ENCODE measurements around the gene TRERF1.

TRERF1 gene

GRCh38 chr6:42268016-42268834 is 183.5 kb downstream of the TRERF1 start:
- no peak for DNase-seq

- DNase-seq, result no peak
Measured at GRCh38 chr6:42266538-42266937, 185.2 kb downstream of the TRERF1 start.

- no peak for DNase-seq
Measured at GRCh38 chr6:42264852-42265390, 186.8 kb downstream of the TRERF1 start.

- DNase-seq, result no peak
Measured at GRCh38 chr6:42264162-42264851, 187.4 kb downstream of the TRERF1 start.

- DNase-seq, result no peak
Measured at GRCh38 chr6:42263165-42263728, 188.5 kb downstream of the TRERF1 start.

- peak; percentile 37 for DNase-seq
Measured at GRCh38 chr6:42260972-42261371, 190.8 kb downstream of the TRERF1 start.

GRCh38 chr6:42260396-42260888 is 191.3 kb downstream of the TRERF1 start:
- DNase-seq, result no peak

- no peak for DNase-seq
Measured at GRCh38 chr6:42259841-42260395, 191.8 kb downstream of the TRERF1 start.

- no peak for DNase-seq
Measured at GRCh38 chr6:42259286-42259685, 192.4 kb downstream of the TRERF1 start.

- no peak for DNase-seq
Measured at GRCh38 chr6:42257614-42258013, 194.1 kb downstream of the TRERF1 start.

GRCh38 chr6:42257063-42257462 is 194.7 kb downstream of the TRERF1 start:
- DNase-seq, result no peak

GRCh38 chr6:42255050-42255449 is 196.7 kb downstream of the TRERF1 start:
- no peak for DNase-seq

- no peak for DNase-seq
Measured at GRCh38 chr6:42254505-42254904, 197.2 kb downstream of the TRERF1 start.

GRCh38 chr6:42251911-42252637 is 199.7 kb downstream of the TRERF1 start:
- DNase-seq, result no peak

- DNase-seq, result no peak
Measured at GRCh38 chr6:42251500-42251899, 200.2 kb downstream of the TRERF1 start.

- no peak for DNase-seq
Measured at GRCh38 chr6:42250274-42250931, 201.3 kb downstream of the TRERF1 start.

GRCh38 chr6:42249279-42249678 is 202.4 kb downstream of the TRERF1 start:
- DNase-seq, result no peak

- no peak for DNase-seq
Measured at GRCh38 chr6:42243046-42243445, 208.7 kb downstream of the TRERF1 start.

- DNase-seq, result no peak
Measured at GRCh38 chr6:42241915-42242314, 209.8 kb downstream of the TRERF1 start.

GRCh38 chr6:42239736-42240375 is 211.9 kb downstream of the TRERF1 start:
- DNase-seq, result no peak

GRCh38 chr6:42239333-42239732 is 212.4 kb downstream of the TRERF1 start:
- no peak for DNase-seq
